ENCODE data around the gene LBHD2.

LBHD2 gene

DNA sequence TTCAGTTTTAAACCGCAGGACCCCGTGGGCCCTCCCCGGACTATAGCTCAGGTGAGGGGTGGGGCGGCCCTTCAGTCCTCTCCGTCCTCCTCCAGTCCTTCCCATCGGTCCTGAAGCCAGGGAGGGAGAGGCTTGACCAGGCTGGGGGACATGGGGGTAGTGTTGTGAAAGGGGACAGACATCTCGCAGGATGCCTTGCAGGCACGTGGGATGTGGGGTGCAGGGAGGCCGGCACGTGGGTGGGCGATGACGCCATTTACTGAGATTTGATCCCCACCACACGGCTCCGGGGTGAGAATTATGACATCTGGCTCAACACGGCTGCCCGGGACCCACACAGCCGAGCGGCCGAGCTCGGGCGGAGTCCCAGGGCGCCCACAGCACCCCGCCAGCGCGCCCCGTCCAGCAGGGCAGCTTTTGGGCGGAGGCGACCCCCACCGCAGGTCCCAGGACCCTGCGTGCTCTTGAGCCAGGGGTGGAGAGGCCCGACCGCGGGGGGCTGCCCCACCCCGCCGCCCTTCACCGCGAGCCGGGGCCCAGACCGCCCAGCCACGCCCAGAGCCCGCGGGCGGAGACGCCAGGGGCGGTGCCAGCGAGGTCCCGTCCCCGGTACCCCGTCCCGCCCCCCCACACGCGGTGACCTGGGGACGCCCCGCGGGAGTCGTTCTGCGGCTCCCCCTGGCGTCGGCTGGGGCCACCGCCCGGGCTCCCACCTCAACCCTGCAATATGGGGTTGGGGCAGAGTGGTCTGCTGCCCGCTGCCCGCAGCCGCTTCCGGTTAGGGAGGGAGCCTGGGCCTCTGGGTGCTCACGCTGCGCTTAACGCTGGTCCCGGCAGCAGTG, 7.3 kb downstream of the LBHD2 start:
- DNase-seq = peak; percentile 67

DNA sequence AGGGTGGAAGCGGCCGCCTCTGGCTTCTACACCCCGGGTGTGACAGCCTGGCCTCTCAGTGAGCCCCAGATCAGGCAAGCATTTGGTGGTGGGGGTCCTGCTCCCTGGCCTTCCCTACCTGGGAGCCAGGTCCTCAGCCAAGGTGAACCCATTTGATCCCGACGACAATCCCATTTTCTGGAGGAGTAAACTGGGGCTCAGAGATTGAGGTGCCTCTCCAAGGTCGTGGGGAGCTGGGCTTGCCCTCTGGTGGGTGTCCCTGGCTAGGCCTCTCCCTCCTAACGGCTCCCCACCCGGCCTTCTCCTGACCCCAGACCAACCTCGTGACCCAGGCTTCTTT, 7.8 kb downstream of the LBHD2 start:
- DNase-seq = no peak

DNA sequence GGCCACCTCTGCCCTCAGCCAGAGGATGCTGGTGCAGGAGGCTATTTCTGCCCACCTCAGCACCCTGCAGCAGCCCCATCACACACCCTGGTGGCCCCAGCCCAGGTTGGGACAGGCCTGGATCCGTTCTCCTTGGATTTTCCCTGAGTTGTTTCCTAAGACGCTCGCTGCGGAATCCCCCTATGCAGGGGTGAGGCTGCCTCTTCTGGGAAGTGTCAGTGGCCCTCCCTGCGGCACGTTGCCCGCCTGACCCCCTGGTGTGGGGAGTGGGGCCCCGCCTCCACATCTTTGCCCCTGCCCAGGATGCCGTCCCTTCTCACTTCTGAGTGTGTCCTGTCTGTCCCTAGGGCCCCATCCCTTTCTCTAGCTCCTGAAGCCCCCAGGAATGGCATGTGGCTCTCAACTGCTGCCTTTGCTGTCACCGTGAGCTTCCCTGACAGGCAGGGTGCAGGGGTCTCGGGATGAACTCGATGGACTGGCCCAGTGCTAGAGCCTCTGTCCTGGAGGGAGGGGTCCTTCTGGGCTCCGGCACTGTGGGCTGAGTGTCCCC, 9.9 kb downstream of the LBHD2 start:
- no peak for DNase-seq

DNA sequence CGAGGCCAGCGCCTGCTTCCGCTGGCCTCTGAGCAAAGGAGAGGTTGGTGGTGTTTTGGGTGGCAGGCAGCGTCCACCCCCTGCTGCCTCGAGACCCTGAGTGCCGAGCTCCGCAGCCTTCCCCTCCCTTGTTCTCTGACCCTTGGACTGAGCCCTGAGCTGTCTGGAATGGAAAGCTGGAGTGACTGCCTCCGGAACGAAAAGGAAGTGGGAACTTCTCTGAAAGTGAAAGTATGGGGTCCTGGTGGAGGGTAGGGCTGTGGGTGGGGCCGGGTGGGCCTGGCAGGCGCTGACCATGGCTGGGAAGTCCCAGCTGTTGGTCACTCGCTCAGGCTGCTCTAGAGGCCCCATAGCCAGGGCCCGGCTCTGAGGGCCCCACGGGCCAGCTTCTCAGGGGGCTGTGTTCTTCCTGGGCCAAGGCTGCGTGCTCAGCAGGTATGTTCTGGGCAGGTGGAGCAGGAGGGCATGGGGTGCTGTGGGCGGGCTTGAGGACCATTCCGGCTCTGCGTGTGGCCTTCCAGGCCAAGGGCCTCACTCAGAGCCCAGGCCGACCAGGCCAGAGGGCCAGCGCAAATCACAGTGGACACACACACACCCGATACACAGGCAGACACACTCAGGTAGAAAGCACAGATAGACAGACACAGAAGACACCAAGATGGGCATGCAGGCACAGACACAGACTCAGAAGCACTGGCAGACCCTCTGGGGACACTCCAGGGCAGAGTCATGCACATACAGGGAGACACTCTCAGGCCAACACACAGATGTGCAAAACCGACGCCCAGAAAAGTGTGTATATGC, 10.6 kb downstream of the LBHD2 start, which contains the start of gene EXOC3L4:
Gene EXOC3L4, plus strand, starts transcription at position 320 of the 804 bp plus-strand sequence. CDS start 5,495 bp downstream, outside the sequence.
- DNase-seq = no peak

DNA sequence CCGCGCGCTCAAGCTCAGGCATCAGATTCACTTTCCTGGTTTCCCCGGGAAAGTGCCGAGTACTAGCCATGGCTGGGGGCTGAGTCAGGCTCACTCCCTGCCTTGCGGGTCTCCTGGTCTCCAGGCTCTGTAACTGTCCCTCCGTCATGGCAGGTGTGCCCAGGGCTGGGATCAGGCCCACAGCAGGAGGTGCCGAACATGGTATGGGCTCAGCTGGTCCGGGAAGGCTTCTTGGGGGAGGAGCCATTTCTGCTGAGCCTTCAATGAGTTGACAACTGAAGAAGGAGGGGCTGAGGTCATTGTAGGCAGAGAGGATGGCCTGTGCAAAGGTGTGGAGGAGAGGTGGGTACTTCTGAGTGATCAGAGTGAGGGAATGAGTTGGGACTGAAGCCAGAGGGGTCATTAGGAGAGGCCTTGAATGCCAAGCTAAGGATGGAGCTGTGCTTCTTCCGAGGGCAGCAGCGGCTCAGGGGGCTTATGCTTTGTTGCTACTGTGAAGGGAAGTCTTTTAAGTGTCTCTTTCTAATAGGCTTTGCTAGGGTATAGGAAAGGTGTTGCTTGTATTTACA, 11.3 kb downstream of the LBHD2 start:
- DNase-seq = no peak

DNA sequence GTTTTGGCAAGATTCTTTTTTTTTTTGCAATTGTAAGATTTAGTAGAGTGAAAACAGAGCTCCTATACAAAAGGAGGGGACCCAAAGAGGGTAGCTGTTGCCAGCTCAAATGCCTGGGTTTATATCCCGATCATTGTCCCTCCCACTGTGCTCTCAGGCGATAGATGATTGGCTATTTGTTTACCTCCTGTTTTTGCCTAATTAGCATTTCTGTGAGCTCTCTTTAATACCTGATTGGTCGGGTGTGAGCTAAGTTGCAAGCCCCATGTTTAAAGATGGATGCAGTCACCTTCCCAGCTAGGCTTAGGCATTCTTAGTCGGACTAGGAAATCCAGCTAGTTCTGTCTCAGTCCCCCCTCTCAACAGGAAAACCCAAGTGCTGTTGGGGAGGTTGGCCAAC, 12.4 kb downstream of the LBHD2 start:
- DNase-seq = no peak

DNA sequence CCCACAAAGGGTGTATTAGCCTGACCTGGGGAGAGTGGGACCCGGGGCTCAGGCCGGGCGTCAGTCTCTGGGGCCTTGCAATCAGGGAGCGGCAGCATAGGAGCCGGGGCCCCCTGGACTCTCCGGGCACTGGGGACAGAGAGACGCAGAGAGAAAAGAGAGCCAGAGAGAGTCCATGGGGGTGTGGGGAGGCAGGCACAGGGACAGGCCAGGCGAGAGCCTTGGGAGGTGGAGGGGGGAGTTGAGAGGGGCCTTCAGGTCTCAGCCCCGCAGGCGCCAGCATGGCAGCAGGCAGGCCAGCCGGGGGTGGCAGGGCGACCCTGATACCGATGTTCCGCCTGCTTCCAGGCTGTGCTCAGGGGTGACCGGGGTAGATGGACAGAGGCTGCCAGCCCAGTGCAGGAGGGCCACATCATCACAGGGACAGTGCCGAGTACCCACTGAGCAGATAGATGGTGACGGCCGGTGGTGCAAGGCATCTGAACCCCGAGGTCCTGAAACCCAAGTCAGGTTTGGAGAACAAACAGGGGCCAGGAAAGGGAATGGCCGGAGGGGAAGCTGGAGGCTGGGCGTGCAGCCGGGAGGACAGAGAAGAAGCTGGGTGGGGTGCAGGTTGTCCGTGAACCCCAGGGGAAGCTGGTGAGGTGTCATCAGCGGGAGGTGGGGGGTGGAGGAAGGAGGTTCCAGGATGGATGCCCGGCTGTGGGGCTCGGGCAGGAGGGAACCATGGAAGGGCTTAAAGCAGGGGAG, 13.4 kb downstream of the LBHD2 start:
- no peak for DNase-seq

DNA sequence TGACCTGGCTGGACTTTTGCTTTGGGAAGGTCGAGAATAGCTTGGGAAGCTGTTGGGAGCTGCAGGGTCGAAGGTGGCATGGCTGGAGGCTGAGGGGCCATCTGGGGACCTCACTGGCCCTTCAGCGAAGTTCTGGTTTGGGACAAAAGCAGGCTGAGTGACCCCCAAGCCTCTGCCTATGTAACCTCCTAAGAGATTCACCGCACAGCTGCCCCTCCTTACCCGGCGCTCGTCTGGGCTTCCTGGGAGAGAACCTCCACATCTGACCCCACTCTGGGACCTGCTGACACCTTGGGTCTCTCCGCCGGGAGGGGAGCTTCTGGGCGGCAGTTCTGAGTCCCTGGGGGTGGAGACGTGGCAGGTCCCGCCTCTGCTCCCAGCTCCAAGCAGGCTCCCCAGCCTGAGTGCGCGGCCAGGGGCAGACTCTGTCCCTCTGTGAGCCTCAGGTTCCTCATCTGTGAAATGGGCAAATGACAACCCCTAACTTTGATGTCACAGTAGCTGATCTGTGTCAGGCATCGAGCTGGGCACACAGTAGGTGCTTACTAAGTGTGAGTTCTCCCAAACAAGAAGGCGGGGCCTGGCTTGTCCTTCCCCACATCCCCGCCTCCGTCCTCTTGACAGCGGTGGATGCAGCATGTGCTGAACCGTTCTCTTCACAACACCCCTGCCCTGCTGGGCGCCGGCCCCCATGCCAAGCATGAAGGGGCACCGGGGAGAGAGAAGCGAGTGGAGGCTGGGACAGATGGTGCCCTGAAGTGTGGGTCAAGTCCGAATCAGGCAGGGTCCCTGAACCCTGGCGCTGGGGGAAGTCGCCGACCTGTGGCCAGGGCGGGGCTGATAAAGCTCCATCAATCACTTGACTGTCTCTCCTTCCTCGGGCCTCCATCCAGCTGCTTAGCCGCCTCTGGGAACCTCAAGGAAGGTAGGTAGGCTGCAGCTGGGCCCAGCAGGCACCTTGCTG, 14.3 kb downstream of the LBHD2 start:
- peak; percentile 27 for DNase-seq

DNA sequence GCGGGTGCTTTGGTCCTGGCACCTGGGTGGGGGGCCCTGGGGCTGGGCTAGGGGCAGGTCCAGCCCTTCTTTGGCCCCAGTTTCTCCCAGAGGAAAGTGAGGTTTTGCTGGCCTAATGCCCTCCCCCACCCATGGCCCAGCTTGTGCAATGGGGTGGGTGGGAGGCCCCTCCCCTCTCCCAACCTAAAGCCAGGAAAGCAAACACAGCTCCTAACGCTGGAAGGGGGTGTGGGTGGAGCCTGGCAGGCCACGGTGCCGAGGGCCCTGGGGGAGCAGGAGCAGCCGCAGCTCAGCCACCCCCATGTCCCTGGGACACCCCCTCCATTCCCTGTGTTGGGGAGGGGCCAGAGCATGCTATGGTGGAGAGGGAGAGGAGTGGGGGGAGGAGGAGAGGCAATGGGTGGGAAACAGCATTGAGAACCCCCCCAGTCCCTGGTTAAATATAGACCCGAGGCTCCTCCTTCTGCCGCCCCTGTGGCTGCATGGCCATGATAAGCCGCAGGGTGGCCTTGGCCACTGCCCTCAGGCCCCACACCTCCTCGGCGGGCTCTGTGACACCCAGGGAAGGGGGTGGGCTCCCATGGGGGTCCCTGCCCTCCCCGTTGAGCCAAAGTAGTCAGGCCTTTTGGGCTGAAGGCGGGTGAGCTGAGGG, 15.2 kb downstream of the LBHD2 start:
- DNase-seq = peak; percentile 59

DNA sequence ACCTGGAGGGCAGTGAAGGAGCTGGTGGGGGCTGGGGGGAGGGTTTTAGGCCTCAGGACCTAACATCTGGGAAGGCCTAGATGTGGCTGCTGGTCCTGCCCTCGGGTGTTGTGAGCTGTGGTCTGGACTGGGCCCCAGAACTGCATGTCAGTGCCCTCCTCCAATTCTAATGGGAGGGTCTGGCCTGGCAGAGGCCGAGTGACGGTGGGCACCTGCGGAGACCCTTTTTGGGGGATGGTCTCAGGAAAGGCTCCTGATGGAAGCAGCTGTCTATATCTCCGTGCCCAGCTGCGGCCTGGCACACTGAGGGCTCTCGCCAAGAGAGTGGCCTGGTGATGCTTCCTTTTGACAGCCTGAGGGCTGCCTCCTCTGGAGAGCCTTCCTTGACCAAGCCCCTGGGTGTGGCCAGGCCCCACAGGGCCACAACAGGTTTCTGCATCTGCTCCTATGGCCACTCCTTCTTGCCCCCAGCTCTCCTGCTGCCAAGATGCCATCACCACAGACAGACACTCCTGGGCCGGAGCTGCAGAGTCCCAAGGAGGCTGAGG, 15.8 kb downstream of the LBHD2 start:
- no peak for DNase-seq

DNA sequence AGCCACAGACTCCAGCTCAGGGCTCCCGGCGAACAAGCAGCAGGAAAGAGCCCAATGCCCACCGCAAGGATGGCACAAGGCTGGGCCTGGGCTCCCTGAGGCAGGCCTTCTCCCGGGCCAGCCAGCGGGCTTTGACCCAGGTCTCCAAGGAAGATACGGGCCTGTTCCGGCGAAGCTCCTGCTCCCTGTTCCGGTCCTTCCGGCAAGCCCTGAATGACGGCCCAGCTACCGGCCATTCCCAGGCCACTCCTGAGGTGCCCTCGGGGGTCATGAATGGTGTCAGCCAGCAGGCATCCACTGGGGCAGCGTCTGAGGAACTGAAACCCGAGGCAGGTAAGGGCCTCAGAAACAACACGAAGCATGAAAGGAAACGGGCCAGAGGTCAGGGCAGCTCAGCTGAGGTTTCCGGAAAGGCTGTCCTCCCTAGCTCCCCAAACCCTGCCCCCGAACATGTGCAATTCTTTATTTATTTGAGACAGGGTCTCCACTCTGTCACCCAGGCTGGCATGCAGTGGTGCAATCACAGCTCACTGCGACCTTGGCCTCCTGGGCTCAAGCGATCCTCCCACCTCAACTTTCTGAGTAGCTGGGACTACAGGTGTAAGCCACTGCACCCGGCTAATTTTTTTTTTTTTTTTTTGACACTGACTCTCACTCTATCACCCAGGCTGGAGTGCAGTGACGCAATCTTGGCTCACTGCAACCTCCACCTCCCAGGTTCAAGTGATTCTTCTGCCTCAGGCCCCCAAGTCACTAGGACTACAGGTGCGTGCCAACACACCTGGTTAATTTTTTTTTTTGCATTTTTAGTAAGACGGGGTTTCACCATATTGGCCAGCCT, 16.5 kb downstream of the LBHD2 start:
- DNase-seq = no peak

DNA sequence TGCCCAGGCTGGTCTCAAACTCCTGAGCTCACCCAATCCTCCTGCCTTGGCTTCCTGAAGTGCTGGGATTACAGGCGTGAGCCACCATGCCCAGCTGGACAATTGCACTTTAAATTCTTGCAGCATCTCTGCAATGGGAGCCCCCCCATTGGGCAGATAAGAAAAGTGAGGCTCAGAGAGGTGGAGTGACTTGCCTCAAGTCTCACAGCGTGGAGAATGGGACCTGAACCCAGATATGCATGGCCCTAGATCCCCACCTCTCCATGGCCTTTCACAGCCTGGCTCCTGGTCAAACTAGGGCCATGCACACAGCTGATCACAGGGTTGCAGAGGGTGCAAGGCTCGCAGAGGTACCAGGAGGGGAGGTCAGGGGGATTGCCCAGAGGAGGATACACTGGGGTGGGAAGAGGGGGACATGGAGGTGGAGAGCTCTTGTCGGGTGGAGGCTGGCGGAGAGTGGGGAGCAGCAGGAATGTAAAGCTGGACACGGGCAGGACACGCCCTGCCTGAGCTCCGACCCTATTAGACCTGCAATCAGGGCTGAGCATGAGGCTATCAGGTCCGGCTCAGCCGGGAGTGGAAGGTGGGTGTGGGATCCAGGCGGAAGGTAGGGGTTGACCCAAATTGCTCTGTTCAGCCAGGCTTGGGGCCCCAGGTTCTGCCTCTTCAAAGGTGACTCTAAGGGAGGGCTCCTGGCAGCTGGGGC, 17.4 kb downstream of the LBHD2 start:
- no peak for DNase-seq

DNA sequence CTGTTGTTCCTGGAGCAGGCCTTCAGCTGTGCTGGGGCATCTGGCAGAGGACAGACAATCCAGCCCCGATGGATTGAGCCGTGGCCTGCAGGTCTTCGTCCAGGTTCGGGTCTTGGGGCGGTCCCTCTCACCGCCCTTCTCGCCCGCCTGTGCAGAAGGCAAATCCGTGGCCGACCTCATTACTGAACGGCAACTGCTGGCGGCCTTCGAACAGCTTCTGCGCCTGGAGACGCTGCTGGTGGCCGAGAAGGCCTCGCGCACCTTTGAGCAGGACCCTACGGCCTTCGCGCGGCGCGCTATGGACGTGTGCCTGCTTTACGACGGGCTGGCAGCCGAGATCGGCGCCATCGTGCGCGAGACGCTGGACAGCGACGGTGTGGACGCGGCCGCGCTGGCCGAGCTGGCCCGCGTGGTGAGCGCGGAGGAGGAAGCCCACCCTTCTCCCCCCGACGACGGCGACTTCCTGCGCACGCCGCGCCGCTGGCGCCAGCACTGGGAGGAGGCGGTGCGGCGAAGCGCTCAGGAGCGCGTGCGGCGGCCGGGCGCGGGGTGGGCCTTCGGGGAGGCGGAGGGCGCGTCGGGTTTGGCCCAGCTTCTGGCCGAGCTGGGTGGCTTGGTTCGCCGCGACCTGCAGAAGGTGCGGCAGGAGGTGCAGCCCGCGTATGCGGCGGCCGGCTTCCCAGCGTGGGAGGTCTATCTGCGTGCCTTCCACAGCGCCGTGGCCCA, 18.1 kb downstream of the LBHD2 start:
- DNase-seq = no peak

DNA sequence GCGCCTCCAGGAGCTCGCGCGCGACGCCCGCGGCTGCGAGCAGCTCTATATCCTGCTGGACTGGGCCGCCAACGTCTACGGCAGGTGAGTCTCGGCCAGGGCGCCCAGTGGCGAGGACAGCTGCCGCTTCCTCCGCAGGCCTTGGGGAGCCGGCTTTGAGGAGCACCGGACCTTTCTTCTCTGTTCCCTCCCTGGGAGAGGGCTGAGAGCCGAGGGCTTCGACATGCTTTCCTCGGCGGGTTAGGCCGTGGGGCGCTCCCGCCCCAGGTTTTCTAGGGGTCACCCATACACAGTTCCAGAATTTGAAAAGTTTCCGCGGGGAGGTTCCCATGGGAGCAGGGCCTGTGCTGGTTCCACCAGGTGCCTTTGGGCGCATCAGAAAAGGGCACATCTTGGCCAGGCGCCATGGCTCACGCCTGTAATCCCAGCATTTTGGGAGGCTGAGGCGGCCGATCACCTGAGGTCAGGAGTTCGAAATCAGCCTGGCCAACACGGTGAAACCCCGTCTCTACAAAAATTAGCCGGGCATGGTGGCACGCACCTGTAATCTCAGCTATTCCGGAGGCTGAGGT, 18.8 kb downstream of the LBHD2 start:
- DNase-seq = no peak

DNA sequence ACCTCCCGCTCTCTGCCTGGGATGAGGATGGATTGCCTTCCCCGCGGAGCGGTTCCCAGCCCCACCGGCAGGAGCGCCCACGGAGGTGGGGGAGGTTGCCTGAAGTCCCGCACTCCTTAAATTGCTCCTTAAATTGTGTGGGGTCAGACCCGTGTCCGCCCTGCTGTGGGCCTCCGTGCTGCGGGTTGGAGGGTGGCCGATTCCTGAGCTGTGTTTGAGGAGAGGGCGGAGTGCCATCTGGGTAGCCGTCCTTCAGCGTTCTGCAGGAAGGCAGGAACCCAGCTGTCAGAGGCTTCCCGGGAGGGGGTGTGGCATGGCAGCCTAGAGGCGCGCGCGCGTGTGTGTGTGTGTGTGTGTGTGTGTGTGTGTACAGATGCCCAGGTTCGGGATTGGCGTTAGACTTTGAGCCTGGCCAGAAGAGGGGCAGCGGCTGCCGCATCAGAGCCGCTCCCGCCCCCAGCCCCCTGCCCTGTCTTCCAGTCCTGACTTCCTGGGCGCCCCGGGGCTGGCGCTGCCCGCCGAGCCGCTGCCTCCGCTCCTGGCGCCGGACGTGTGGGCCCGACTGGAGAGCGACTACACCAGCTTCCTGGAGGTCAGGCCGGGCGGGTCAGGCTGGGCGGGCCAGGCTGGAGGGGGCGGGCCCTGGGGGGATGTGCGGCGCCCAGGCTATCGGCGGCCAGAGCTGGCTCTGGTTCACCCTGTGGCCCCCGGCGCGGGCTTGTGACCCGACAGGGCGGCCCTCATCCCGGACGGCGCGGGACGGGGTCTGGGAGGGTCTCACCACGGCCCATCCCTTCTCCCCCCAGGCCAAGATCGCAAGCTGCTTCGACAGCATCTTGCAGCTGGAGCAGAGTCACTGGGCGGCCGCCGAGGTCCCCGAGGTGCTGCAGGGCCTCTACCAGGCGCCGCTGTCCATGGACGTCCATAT, 19.7 kb downstream of the LBHD2 start:
- DNase-seq = peak; percentile 93

DNA sequence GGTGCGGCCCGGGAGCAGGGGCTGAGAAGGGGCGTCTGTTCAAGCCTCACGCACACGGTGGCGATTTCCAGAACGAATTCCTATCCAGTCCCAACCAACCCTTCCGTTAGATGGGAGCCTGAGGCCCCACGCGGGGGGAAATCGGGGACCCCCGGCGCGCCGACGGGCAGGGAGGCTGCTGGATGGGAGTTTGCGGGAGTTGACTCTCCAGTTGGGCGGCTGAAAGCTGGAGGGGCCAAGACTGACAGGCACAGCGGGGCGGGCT, 20.3 kb downstream of the LBHD2 start:
- DNase-seq = peak; percentile 48

Measured in NCI-H69 (cell line).